K562 (cell line): ENCODE measurements around the gene ADARB2. TPM values are rescaled to one million over a fixed set of nuclear protein-coding genes. Genes with fewer than 3 reads are reported as not detected.

ENCODE experiments used
- ATAC-seq: fragments of 200-7000 bp; cut with Tn5 transposase; 3 replicates; pipeline ENCODE4 v1.9.1; 2020; ENCODE audit warnings: moderate library complexity
- BruUV-seq: library from RNA; stranded (reverse); fragments of 400-500 nt; replicated peaks from 2 replicates; lab custom pipeline; 2021; lab: Mats Ljungman, UMichigan
- CTCF ChIA-PET: fragments of 300-600 bp; formaldehyde crosslinking; extraction: SDS; loops from one replicate; lab custom pipeline; 2021; ENCODE audit warnings: low intra/inter-chr PET ratio; lab: Yijun Ruan, JAX
- POLR2A ChIA-PET: fragments of 300-600, 350-650 bp; sonication (Branson Sonifier 250); formaldehyde crosslinking; extraction: SDS; loops from one replicate; lab custom pipeline; 2021; ENCODE audit warnings: antibody characterized with exemption, inconsistent platforms; lab: Yijun Ruan, JAX
- DNase-seq, 4 experiments: peaks; one replicate each; pipeline versions ENCODE4 v3.0.0 to v3.0.0-alpha.2; 2011 to 2018; ENCODE audit warnings: low spot score in 3 of 4, mixed read lengths in 3 of 4; ENCODE audit errors: extremely low read depth in 1 of 4
- FAIRE-seq: peaks from 2 replicates; lab custom pipeline; 2011; peaks lifted over from hg19 to GRCh38; lab: Jason Lieb, UNC
- H2AFZ ChIP-seq: 2 replicates; pipeline ENCODE4 v1.6.0; 2011; ENCODE audit warnings: low read depth, low read length, control low read depth, inconsistent platforms
- H3K27ac ChIP-seq: fragments of 200-600 bp; 3 replicates; pipeline ENCODE4 v1.8.0; 2011; ENCODE audit warnings: low read depth, mild to moderate bottlenecking, control low read depth, inconsistent platforms, low read length, moderate library complexity, mixed read lengths; ENCODE audit errors: extremely low read depth
- H3K27me3 ChIP-seq, 2 experiments: fragments of 300-600 bp in 1 of 2; 2 replicates in 1 of 2; 3 replicates in 1 of 2; pipeline versions ENCODE4 v1.6.0 to v1.8.0; 2011; ENCODE audit warnings: inconsistent platforms in 2 of 2, low read length in 2 of 2, mild to moderate bottlenecking in 1 of 2, mixed read lengths in 1 of 2, moderate library complexity in 1 of 2; ENCODE audit not compliant: control insufficient read depth in 2 of 2, insufficient read depth in 2 of 2
- H3K36me3 ChIP-seq: fragments of 300-600 bp; 3 replicates; pipeline ENCODE4 v1.8.0; 2011; ENCODE audit warnings: mild to moderate bottlenecking, low read length, inconsistent platforms; ENCODE audit not compliant: control insufficient read depth, insufficient read depth
- H3K4me1 ChIP-seq, 2 experiments: fragments of 200-600 bp in 1 of 2; replicated peaks in 1 of 2; 2 replicates in 1 of 2; 3 replicates in 1 of 2; pipeline versions ENCODE4 v1.5.1 to v1.8.0; 2011; ENCODE audit warnings: inconsistent platforms in 2 of 2, low read length in 2 of 2, mild to moderate bottlenecking in 1 of 2, mixed read lengths in 1 of 2, moderate library complexity in 1 of 2; ENCODE audit not compliant: control insufficient read depth in 2 of 2, insufficient read depth in 2 of 2
- H3K4me2 ChIP-seq: 2 replicates; pipeline ENCODE4 v1.6.1; 2011; ENCODE audit warnings: low read length, control low read depth, inconsistent platforms, mixed read lengths; ENCODE audit not compliant: insufficient read depth
- H3K4me3 ChIP-seq: fragments of 200-600 bp; sonication (generic), shearing (Covaris generic); 2 replicates; pipeline ENCODE4 v1.5.1; 2016; ENCODE audit warnings: control low read depth, inconsistent platforms
- H3K79me2 ChIP-seq: fragments of 200-600 bp; 3 replicates; pipeline ENCODE4 v1.8.0; 2011; ENCODE audit warnings: low read length, inconsistent platforms; ENCODE audit not compliant: control insufficient read depth, insufficient read depth
- H3K9ac ChIP-seq, 2 experiments: 2 replicates each; pipeline versions ENCODE4 v1.6.0 to v1.6.1; 2011; ENCODE audit warnings: low read depth in 2 of 2, low read length in 2 of 2, control low read depth in 1 of 2, inconsistent platforms in 1 of 2, mild to moderate bottlenecking in 1 of 2, mixed read lengths in 1 of 2; ENCODE audit not compliant: insufficient read depth in 1 of 2
- H3K9me1 ChIP-seq: one replicate; pipeline ENCODE4 v1.6.0; 2011; ENCODE audit warnings: inconsistent platforms, mild to moderate bottlenecking, low read length, moderate library complexity; ENCODE audit not compliant: control insufficient read depth, insufficient read depth
- H3K9me3 ChIP-seq: replicated peaks from 2 replicates; pipeline ENCODE4 v1.5.1; 2011; ENCODE audit warnings: low read depth, low read length, inconsistent platforms; ENCODE audit not compliant: control insufficient read depth, insufficient read depth
- H4K20me1 ChIP-seq: replicated peaks from 2 replicates; pipeline ENCODE4 v1.6.1; 2011; ENCODE audit warnings: low read length, inconsistent platforms, mixed read lengths; ENCODE audit not compliant: control insufficient read depth, insufficient read depth
- ARID3A ChIP-seq: IDR thresholded peaks from 2 replicates; pipeline ENCODE4 v1.6.1; 2012; ENCODE audit warnings: low read depth, low read length, improper control_type of control experiment, borderline replicate concordance
- BCL6 ChIP-seq: fragments of 250-450 bp; sonication (Bioruptor Pico); IDR thresholded peaks from 2 replicates; pipeline ENCODE4 v1.4.0; 2020
- ESRRA ChIP-seq: fragments of 450-650 bp; IDR thresholded peaks from 2 replicates; pipeline ENCODE4 v1.6.1; 2014; ENCODE audit warnings: low read depth, mild to moderate bottlenecking, moderate library complexity, borderline replicate concordance
- GMEB1 ChIP-seq: fragments of 250-450 bp; sonication (Bioruptor Pico); IDR thresholded peaks from 2 replicates; pipeline ENCODE4 v1.4.0; 2020; ENCODE audit warnings: mild to moderate bottlenecking
- HES1 ChIP-seq: fragments of 450-650 bp; IDR thresholded peaks from 2 replicates; pipeline ENCODE4 v1.6.1; 2016; ENCODE audit warnings: low read depth, mild to moderate bottlenecking, moderate library complexity
- KAT2B ChIP-seq: IDR thresholded peaks from one replicate; pipeline ENCODE4 v1.6.1; 2012; ENCODE audit warnings: low read depth, mild to moderate bottlenecking, control low read depth, inconsistent platforms, low read length, moderate library complexity
- KLF16 ChIP-seq: IDR thresholded peaks from 2 replicates; pipeline ENCODE4 v1.6.1; 2016; ENCODE audit warnings: antibody characterized with exemption
- MXI1 ChIP-seq: IDR thresholded peaks from 2 replicates; pipeline ENCODE4 v1.6.1; 2011; ENCODE audit warnings: low read depth, mild to moderate bottlenecking, improper control_type of control experiment, low read length
- NFATC3 ChIP-seq: fragments of 450-650 bp; IDR thresholded peaks from 2 replicates; pipeline ENCODE4 v1.6.1; 2017; ENCODE audit warnings: mild to moderate bottlenecking
- RBM17 ChIP-seq: fragments of 200-400 bp; formaldehyde crosslinking; IDR thresholded peaks from 2 replicates; pipeline ENCODE4 v1.6.1; 2017; ENCODE audit warnings: low read depth, mild to moderate bottlenecking, low read length, borderline replicate concordance
- RNF219 ChIP-seq: fragments of 250-450 bp; sonication (Bioruptor Pico); IDR thresholded peaks from 2 replicates; pipeline ENCODE4 v1.5.0; 2022; ENCODE audit warnings: mild to moderate bottlenecking
- TAL1 ChIP-seq: fragments of 450-650 bp; IDR thresholded peaks from 2 replicates; pipeline ENCODE4 v1.6.1; 2016; ENCODE audit warnings: mild to moderate bottlenecking
- ZC3H8 ChIP-seq: fragments of 450-650 bp; IDR thresholded peaks from 2 replicates; pipeline ENCODE4 v1.6.1; 2017
- ZFPM2 ChIP-seq: fragments of 250-450 bp; sonication (Bioruptor Pico); IDR thresholded peaks from 2 replicates; pipeline ENCODE4 v1.5.1; 2022; ENCODE audit warnings: mild to moderate bottlenecking
- WGBS: fragments of 100-300 bp; shearing (Covaris generic); methylation state at CpG from one replicate; pipeline ENCODE4 v1.1.6; 2016; ENCODE audit warnings: low coverage, mixed read lengths; ENCODE audit not compliant: insufficient coverage; ENCODE audit errors: missing lambda C conversion rate; 5-methylcytosine and 5-hydroxymethylcytosine counted together
- in situ Hi-C: fragments of 300-500 bp; cut with MboI; formaldehyde crosslinking; loops from 4 replicates; pipeline ENCODE4 v1.15.0; 2018; ENCODE audit warnings: inconsistent platforms, mixed read lengths
- intact Hi-C: fragments of 100-400 bp; cut with micrococcal nuclease; formaldehyde crosslinking; loops from 2 replicates; pipeline ENCODE4 v1.14.2; 2022
- polyA plus RNA-seq, 8 experiments: library from polyadenylated mRNA; depleted of rRNA in 4 of 8; stranded (reverse) in 5 of 8; unstranded in 3 of 8; fragments of >200 nt; fragmentation: Nextera tagmentation in 2 of 8; fragmentation: Illumina TruSeq in 1 of 8; extraction: Ambion mirVana in 2 of 8; extraction: Trizol in 1 of 8; gene quantifications; 2 replicates each; pipeline versions ENCODE4 v1.2.1 to v1.2.3, GENCODE V29; 2011 to 2014; ENCODE audit warnings: inconsistent platforms in 1 of 8, missing spikeins in 1 of 8
- total RNA-seq, 7 experiments: library from RNA; depleted of rRNA in 6 of 7; stranded (reverse); fragments of >200 nt in 6 of 7; fragmentation: Illumina TruSeq in 2 of 7; extraction: Trizol in 2 of 7; gene quantifications; 2 replicates each; pipeline versions ENCODE4 v1.2.1 to v1.2.3, GENCODE V29; 2011 to 2021; ENCODE audit warnings: low replicate concordance in 1 of 7
- TF ChIP-seq, protein P1 (sequence below): sonication (generic); formaldehyde crosslinking; IDR thresholded peaks from 2 replicates; pipeline ENCODE4 v1.9.0; 2022; ENCODE audit warnings: mild to moderate bottlenecking, missing genetic modification reagents
- TF ChIP-seq, protein P2 (sequence below): fragments of 250-450 bp; sonication (Bioruptor Pico); IDR thresholded peaks from 2 replicates; pipeline ENCODE4 v1.5.0; 2021

The ADARB2 gene
- total and polyA plus RNA-seq, 9 of the 15 experiments (the other 6 are each of a cell fraction or from before 2014, with no cell fraction given) = not detected

DNA sequence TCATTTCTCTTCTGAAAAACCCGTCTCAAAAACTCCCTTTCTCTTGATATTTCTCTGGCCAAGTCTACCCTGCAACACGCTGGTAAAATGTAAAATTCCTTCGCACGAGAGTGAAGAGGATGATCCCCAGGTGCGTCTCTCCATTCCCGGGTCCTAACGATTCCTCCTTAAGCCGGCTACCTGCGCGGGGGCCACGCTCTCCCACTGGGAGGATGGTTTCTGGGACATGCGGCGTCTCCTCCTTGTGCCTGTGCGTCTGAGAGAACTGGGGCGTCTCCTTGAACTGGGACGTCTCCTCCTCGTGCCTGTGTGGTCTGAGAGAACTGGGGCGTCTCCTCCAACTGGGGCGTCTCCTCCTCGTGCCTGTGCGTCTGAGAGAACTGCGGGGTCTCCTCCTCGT lies 531.2 kb downstream of the ADARB2 start:
- POLR2A ChIA-PET = no interaction called here
- CTCF ChIA-PET = no interaction called here
- FAIRE-seq (no peak), DNase-seq (no peak), ATAC-seq (no peak)
- no peak overlapping the region for H3K27ac ChIP-seq
- H3K9me3 ChIP-seq = no peaks in the 10 kb centered on the region
- no peak overlapping the region for H3K4me2 ChIP-seq
- WGBS = 6% methylated on average over 22 of the region's 23 CpGs
- H3K4me3 ChIP-seq = no peak overlapping the region
- no peak overlapping the region for H2AFZ ChIP-seq
- peaks cover 25% of the 10 kb centered on the region for H4K20me1 ChIP-seq
- H3K9me1 ChIP-seq = no peaks in the 10 kb centered on the region
- in situ Hi-C loops = no loop called here
- no TSS peak for BruUV-seq
- H3K36me3 ChIP-seq = no peaks in the 10 kb centered on the region
- H3K4me1 ChIP-seq = peaks cover 0 to 3% of the 10 kb centered on the region in 2 experiments; a peak in 1 of 5 replicates
- no peak overlapping the region for H3K9ac ChIP-seq
- H3K79me2 ChIP-seq = no peaks in the 10 kb centered on the region
- intact Hi-C loops = no loop called here
- peaks cover 40 to 75% of the 10 kb centered on the region in 2 experiments for H3K27me3 ChIP-seq
- no peak for TF ChIP-seq ESRRA
- TF ChIP-seq MXI1 = no peak
- TF ChIP-seq ZC3H8 = no peak
- TF ChIP-seq KLF16 = no peak
- TF ChIP-seq ZFPM2 (CRISPR knock-in tag) = no peak
- no peak for TF ChIP-seq GMEB1
- TF ChIP-seq, protein P1, sequence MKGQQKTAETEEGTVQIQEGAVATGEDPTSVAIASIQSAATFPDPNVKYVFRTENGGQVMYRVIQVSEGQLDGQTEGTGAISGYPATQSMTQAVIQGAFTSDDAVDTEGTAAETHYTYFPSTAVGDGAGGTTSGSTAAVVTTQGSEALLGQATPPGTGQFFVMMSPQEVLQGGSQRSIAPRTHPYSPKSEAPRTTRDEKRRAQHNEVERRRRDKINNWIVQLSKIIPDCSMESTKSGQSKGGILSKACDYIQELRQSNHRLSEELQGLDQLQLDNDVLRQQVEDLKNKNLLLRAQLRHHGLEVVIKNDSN (CRISPR knock-in tag) = no peak
- TF ChIP-seq, protein P2, sequence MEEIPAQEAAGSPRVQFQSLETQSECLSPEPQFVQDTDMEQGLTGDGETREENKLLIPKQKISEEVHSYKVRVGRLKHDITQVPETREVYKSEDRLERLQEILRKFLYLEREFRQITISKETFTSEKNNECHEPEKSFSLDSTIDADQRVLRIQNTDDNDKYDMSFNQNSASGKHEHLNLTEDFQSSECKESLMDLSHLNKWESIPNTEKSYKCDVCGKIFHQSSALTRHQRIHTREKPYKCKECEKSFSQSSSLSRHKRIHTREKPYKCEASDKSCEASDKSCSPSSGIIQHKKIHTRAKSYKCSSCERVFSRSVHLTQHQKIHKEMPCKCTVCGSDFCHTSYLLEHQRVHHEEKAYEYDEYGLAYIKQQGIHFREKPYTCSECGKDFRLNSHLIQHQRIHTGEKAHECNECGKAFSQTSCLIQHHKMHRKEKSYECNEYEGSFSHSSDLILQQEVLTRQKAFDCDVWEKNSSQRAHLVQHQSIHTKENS (CRISPR knock-in tag) = no peak
- no peak for TF ChIP-seq RBM17
- TF ChIP-seq RNF219 = no peak
- TF ChIP-seq TAL1 = no peak
- no peak for TF ChIP-seq ARID3A
- no peak for TF ChIP-seq KAT2B
- no peak for TF ChIP-seq HES1
- TF ChIP-seq NFATC3 = no peak
- no peak for TF ChIP-seq BCL6 (CRISPR knock-in tag)
